Measurements from ENCODE around the gene RSU1. TPM values are rescaled to one million over a fixed set of nuclear protein-coding genes. Genes with fewer than 3 reads are reported as not detected.

RSU1 gene
- total and polyA plus RNA-seq, 10 of the 15 experiments (the other 5 are each of a cell fraction or from before 2014, with no cell fraction given): 49.2 to 139 (median 81.3) TPM

DNA sequence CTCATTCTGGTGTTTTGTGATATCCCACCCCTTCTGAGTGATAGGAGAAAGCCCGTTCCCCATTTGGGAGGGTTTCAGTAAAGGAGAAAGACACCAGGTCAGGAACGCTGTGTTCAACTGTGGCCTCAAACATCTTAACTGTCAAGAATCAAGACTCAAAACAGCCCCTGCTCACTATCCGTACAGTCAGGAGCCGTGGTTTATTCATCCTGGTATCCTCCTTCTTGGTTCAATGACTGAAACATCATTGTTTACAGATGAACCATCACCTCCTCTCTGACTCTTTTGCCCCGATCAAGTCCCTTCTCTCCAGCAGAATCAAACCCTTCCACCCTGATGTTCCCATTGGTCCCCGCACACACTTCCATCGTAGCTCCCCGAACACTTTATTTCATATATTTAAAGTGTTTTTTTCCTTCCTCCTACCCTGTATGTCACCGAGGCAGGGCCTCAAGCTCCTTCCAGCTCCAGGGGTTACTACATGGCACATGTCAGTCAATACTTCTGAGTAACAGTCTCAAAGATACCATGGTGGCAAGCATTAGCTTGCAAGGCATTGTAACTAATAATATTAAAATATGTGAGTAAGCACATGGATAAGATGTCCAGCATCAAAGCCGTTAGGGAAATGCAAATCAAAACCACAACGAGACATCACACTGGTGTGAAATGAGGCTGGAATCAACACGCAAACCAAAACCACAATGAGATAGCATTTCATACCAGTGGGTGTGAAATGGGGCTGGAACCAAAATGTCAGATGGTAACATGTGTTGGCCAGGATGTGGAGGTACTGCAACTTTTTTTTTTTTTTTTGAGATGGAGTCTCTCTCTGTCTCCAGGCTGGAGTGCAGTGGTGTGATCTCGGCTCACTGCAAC lies 170.8 kb downstream of the RSU1 start (continued):
- TF ChIP-seq, protein P1, sequence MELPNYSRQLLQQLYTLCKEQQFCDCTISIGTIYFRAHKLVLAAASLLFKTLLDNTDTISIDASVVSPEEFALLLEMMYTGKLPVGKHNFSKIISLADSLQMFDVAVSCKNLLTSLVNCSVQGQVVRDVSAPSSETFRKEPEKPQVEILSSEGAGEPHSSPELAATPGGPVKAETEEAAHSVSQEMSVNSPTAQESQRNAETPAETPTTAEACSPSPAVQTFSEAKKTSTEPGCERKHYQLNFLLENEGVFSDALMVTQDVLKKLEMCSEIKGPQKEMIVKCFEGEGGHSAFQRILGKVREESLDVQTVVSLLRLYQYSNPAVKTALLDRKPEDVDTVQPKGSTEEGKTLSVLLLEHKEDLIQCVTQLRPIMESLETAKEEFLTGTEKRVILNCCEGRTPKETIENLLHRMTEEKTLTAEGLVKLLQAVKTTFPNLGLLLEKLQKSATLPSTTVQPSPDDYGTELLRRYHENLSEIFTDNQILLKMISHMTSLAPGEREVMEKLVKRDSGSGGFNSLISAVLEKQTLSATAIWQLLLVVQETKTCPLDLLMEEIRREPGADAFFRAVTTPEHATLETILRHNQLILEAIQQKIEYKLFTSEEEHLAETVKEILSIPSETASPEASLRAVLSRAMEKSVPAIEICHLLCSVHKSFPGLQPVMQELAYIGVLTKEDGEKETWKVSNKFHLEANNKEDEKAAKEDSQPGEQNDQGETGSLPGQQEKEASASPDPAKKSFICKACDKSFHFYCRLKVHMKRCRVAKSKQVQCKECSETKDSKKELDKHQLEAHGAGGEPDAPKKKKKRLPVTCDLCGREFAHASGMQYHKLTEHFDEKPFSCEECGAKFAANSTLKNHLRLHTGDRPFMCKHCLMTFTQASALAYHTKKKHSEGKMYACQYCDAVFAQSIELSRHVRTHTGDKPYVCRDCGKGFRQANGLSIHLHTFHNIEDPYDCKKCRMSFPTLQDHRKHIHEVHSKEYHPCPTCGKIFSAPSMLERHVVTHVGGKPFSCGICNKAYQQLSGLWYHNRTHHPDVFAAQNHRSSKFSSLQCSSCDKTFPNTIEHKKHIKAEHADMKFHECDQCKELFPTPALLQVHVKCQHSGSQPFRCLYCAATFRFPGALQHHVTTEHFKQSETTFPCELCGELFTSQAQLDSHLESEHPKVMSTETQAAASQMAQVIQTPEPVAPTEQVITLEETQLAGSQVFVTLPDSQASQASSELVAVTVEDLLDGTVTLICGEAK (IDR thresholded peaks at IDR 0.05; ENCODE audit: borderline replicate concordance): no peak
- TF ChIP-seq, protein P2, sequence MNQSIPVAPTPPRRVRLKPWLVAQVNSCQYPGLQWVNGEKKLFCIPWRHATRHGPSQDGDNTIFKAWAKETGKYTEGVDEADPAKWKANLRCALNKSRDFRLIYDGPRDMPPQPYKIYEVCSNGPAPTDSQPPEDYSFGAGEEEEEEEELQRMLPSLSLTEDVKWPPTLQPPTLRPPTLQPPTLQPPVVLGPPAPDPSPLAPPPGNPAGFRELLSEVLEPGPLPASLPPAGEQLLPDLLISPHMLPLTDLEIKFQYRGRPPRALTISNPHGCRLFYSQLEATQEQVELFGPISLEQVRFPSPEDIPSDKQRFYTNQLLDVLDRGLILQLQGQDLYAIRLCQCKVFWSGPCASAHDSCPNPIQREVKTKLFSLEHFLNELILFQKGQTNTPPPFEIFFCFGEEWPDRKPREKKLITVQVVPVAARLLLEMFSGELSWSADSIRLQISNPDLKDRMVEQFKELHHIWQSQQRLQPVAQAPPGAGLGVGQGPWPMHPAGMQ (IDR thresholded peaks at IDR 0.05; ENCODE audit: borderline replicate concordance): no peak
- no peak for TF ChIP-seq SPI1 (IDR thresholded peaks at IDR 0.05; ENCODE audit: borderline replicate concordance, insufficient read depth, low read depth, low read length)
- TF ChIP-seq, protein P3, sequence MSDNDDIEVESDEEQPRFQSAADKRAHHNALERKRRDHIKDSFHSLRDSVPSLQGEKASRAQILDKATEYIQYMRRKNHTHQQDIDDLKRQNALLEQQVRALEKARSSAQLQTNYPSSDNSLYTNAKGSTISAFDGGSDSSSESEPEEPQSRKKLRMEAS (IDR thresholded peaks at IDR 0.05; ENCODE audit: low read depth, low read length): no peak
- TF ChIP-seq, protein P4, sequence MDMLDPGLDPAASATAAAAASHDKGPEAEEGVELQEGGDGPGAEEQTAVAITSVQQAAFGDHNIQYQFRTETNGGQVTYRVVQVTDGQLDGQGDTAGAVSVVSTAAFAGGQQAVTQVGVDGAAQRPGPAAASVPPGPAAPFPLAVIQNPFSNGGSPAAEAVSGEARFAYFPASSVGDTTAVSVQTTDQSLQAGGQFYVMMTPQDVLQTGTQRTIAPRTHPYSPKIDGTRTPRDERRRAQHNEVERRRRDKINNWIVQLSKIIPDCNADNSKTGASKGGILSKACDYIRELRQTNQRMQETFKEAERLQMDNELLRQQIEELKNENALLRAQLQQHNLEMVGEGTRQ (IDR thresholded peaks at IDR 0.05; ENCODE audit: borderline replicate concordance, low read depth, low read length): no peak
- no peak for TF ChIP-seq POLR2A (IDR thresholded peaks at IDR 0.05; ENCODE audit: low read depth, low read length)
- TF ChIP-seq, protein P5, sequence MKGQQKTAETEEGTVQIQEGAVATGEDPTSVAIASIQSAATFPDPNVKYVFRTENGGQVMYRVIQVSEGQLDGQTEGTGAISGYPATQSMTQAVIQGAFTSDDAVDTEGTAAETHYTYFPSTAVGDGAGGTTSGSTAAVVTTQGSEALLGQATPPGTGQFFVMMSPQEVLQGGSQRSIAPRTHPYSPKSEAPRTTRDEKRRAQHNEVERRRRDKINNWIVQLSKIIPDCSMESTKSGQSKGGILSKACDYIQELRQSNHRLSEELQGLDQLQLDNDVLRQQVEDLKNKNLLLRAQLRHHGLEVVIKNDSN (IDR thresholded peaks at IDR 0.05; ENCODE audit: borderline replicate concordance, extremely low read length, insufficient read depth, low read depth, low read length): no peak
- no peak for TF ChIP-seq PAX5 (IDR thresholded peaks at IDR 0.05; ENCODE audit: borderline replicate concordance, low read depth, low read length)
